Adrenal gland (tissue), 12 donors: ENCODE measurements around the gene C2orf42. TPM values are rescaled to one million over a fixed set of nuclear protein-coding genes. Genes with fewer than 3 reads are reported as not detected.

Experiments used
- DNase-seq, 7 donors: peaks; one replicate each; pipeline ENCODE4 v3.0.0-alpha.2; 2019 to 2020
- H3K27ac ChIP-seq, 5 donors: fragments of 200-600 bp; sonication (generic) in 4 of 5; 1 replicate in 3 of 5; 2 replicates in 2 of 5; pipeline versions ENCODE4 v1.5.1 to v1.8.0; 2016 to 2020; ENCODE audit warnings: mild to moderate bottlenecking in 1 of 5
- H3K27me3 ChIP-seq: fragments of 200-600 bp; 2 replicates; pipeline ENCODE4 v1.8.0; 2021
- H3K36me3 ChIP-seq, 2 donors: fragments of 200-600 bp; replicated peaks in 1 of 2; 1 replicate in 1 of 2; 2 replicates in 1 of 2; pipeline versions ENCODE4 v1.5.1 to v1.8.0; 2018 to 2022
- H3K4me1 ChIP-seq, 2 donors: fragments of 200-600 bp; replicated peaks in 1 of 2; 1 replicate in 1 of 2; 2 replicates in 1 of 2; pipeline versions ENCODE4 v1.5.1 to v1.8.0; 2018 to 2021
- H3K4me3 ChIP-seq, 4 donors: fragments of 200-600 bp; sonication (generic) in 3 of 4; one replicate each; pipeline ENCODE4 v1.5.1; 2016 to 2018
- H3K9me3 ChIP-seq, 3 donors: fragments of 200-600 bp; sonication (generic) in 1 of 3; replicated peaks in 1 of 3; 1 replicate in 2 of 3; 2 replicates in 1 of 3; pipeline versions ENCODE4 v1.5.1 to v1.8.0; 2016 to 2021
- CTCF ChIP-seq, 6 experiments: fragments of 450-650 bp in 4 of 6; fragments of 200-600 bp in 2 of 6; sonication (generic) in 1 of 6; IDR thresholded peaks; 1 replicate in 5 of 6; 2 replicates in 1 of 6; pipeline versions ENCODE4 v1.5.1 to v1.8.0; 2016 to 2021; ENCODE audit warnings: antibody characterized with exemption in 6 of 6, mild to moderate bottlenecking in 2 of 6, moderate library complexity in 1 of 6
- POLR2A ChIP-seq, 2 donors: fragments of 450-650 bp; IDR thresholded peaks; one replicate each; pipeline ENCODE4 v1.6.1; 2017; ENCODE audit warnings: antibody characterized with exemption in 2 of 2, mild to moderate bottlenecking in 2 of 2, moderate library complexity in 1 of 2
- WGBS, 4 donors: extraction: QIAGEN DNeasy Blood & Tissue Kit in 2 of 4; methylation state at CpG; one replicate each; pipeline versions ENCODE4 v1.1.5 to v1.1.7; 2013 to 2017; 5-methylcytosine and 5-hydroxymethylcytosine counted together
- intact Hi-C, 2 donors: fragments of 100-400 bp; cut with DNase I; formaldehyde crosslinking; loops; one replicate each; pipeline versions ENCODE4 v1.14.1 to v1.15.0; 2022 to 2023
- polyA plus RNA-seq, 3 donors: library from polyadenylated mRNA; stranded (reverse); fragments of 200-250 nt in 2 of 3; fragments of 350-450 nt in 1 of 3; fragmentation: Illumina TruSeq in 1 of 3; extraction: RNeasy Lipid Tissue Mini Kit (QIAGEN cat#74804) in 1 of 3; gene quantifications; one replicate each; pipeline ENCODE4 v1.2.3, GENCODE V29; 2013 to 2014
- total RNA-seq, 9 donors: library from RNA; depleted of rRNA in 4 of 9; stranded (reverse); fragments of >200 nt in 4 of 9; fragments of 120-200 nt in 1 of 9; fragmentation: NEBNext Ultra II Directional in 1 of 9; extraction: Animal tissue kit (Norgen Biotek cat#: 25700) in 1 of 9; gene quantifications; one replicate each; pipeline versions ENCODE4 v1.1.0 to v1.2.4, GENCODE V29; 2013 to 2023
- donor health status: healthy with polysubstance abuse.
- donor health status: Bipolar disorder and iron deficiency.
- donor health status: DM: yes; HTN: yes; CAD: no.
- donor health status: DM: no; HTN: no; CAD: no.
- donor health status: DM: no; HTN: no; CAD: no.
- donor health status: DM: yes; HTN: yes; CAD: no.

The C2orf42 gene
- total and polyA plus RNA-seq, 12 donors, result 8.0 to 33.7 (median 16.5) TPM

- Histone ChIP-seq H3K36me3 (no peaks in the 10 kb centered on the region), H3K27ac (peak overlapping the region; percentile 87 to 100 (median 96)), H3K4me3 (peak overlapping the region in 2 of 4 donors; percentile 34 to 60), H3K27me3 (no peaks in the 10 kb centered on the region), H3K4me1 (peaks cover 9 to 34% of the 10 kb centered on the region in 2 donors), H3K9me3 (no peaks in the 10 kb centered on the region)
- peak; percentile 12 to 79 for TF ChIP-seq POLR2A (IDR thresholded peaks at IDR 0.05)
- peak in 1 of 6 experiments; percentile 15 for TF ChIP-seq CTCF (IDR thresholded peaks at IDR 0.05)
- WGBS, 4 donors, result 44 to 61% (median 53%) methylated on average over 20 of the region's 20 CpGs
- peak in 6 of 7 donors; percentile 74 to 85 (median 80) for DNase-seq
- intact Hi-C loops, result no loop called here
Measured at GRCh38 chr2:70123051-70123828, 67.6 kb downstream of the C2orf42 start.

GRCh38 chr2:70122470-70122869 lies 68.3 kb downstream of the C2orf42 start:
- no peak overlapping the region for H3K4me3 ChIP-seq
- no peaks in the 10 kb centered on the region for H3K9me3 ChIP-seq
- peak overlapping the region in 3 of 5 donors; percentile 6 to 100 (median 96) for H3K27ac ChIP-seq
- intact Hi-C loops, result no loop called here
- H3K36me3 ChIP-seq, result no peaks in the 10 kb centered on the region
- no peak for DNase-seq
- TF ChIP-seq CTCF (IDR thresholded peaks at IDR 0.05) (no peak), POLR2A (IDR thresholded peaks at IDR 0.05) (no peak)
- WGBS, 4 donors, result 90 to 97% (median 94%) methylated on average over 4 of the region's 4 CpGs
- H3K27me3 ChIP-seq, result no peaks in the 10 kb centered on the region
- H3K4me1 ChIP-seq, result peaks cover 9 to 33% of the 10 kb centered on the region in 2 donors

GRCh38 chr2:70121627-70122372 lies 69.0 kb downstream of the C2orf42 start:
- TF ChIP-seq CTCF (IDR thresholded peaks at IDR 0.05), result no peak
- TF ChIP-seq POLR2A (IDR thresholded peaks at IDR 0.05), result no peak
- intact Hi-C loops, result no loop called here
- no peaks in the 10 kb centered on the region for H3K27me3 ChIP-seq

GRCh38 chr2:70118798-70119454 lies 71.9 kb downstream of the C2orf42 start:
- 55 to 66% (median 57%) methylated on average over 4 of the region's 4 CpGs for WGBS, 4 donors
- DNase-seq, result peak in 1 of 7 donors; percentile 40
- Histone ChIP-seq H3K27ac (no peak overlapping the region), H3K4me1 (peaks cover 5 to 22% of the 10 kb centered on the region in 2 donors), H3K4me3 (no peak overlapping the region), H3K36me3 (no peaks in the 10 kb centered on the region), H3K27me3 (no peaks in the 10 kb centered on the region), H3K9me3 (no peaks in the 10 kb centered on the region)
- TF ChIP-seq CTCF (IDR thresholded peaks at IDR 0.05) (no peak), POLR2A (IDR thresholded peaks at IDR 0.05) (no peak)
- intact Hi-C loops, result no loop called here

More at GRCh38 chr2:70121627-70122372, 69.0 kb downstream of the C2orf42 start:
- peaks cover 9 to 31% of the 10 kb centered on the region in 2 donors for H3K4me1 ChIP-seq
- H3K27ac ChIP-seq, result peak overlapping the region in 1 of 5 donors; percentile 34
- H3K36me3 ChIP-seq, result no peaks in the 10 kb centered on the region
- no peak overlapping the region for H3K4me3 ChIP-seq
- H3K9me3 ChIP-seq, result no peaks in the 10 kb centered on the region
- DNase-seq, result no peak
- 70 to 83% (median 77%) methylated on average over 6 of the region's 6 CpGs for WGBS, 4 donors
